PC-3 (cell line): ENCODE measurements around the gene CHMP1B.

Source experiments
- CTCF ChIP-seq: fragments of 300-600 bp; sonication (generic); conservative IDR thresholded peaks from 2 replicates; pipeline ENCODE4 v1.5.1; 2017; ENCODE audit warnings: antibody characterized with exemption, low read depth, mild to moderate bottlenecking, low read length
- EZH2 ChIP-seq: fragments of 300-600 bp; sonication (generic); IDR thresholded peaks from one replicate; pipeline ENCODE4 v1.6.1; 2017; ENCODE audit warnings: antibody characterized with exemption, mild to moderate bottlenecking, low read length; ENCODE audit not compliant: unreplicated experiment
- EZH2phosphoT487 ChIP-seq: fragments of 300-600 bp; sonication (generic); IDR thresholded peaks from 2 replicates; pipeline ENCODE4 v1.6.1; 2018; ENCODE audit warnings: mild to moderate bottlenecking, antibody characterized with exemption, low read length, borderline replicate concordance

GRCh38 chr18:11889284-11889683 is 38.1 kb downstream of the CHMP1B start:
- no peak for TF ChIP-seq CTCF
- TF ChIP-seq EZH2 = no peak
- TF ChIP-seq EZH2phosphoT487 = no peak
